Common myeloid progenitor, CD34-positive (primary cell): ENCODE data around the gene SLCO4A1.

Experiments used
- CTCF ChIA-PET: fragments of 350-600 bp; sonication (Branson Sonifier 250); formaldehyde crosslinking; loops from one replicate; lab custom pipeline; 2021; ENCODE audit warnings: antibody characterized with exemption; lab: Charles Lee
- POLR2A ChIA-PET: fragments of 350-600 bp; sonication (Branson Sonifier 250); formaldehyde crosslinking; loops from one replicate; lab custom pipeline; 2021; ENCODE audit warnings: antibody characterized with exemption; lab: Charles Lee
- DNase-seq, 3 donors: peaks; one replicate each; pipeline versions ENCODE4 v3.0.0 to v3.0.0-alpha.2; 2013
- H3K27ac ChIP-seq, 2 experiments: 1 replicate in 1 of 2; 2 replicates in 1 of 2; pipeline ENCODE4 v1.7.0; 2013; ENCODE audit warnings: inconsistent platforms in 2 of 2, low read length in 2 of 2, mild to moderate bottlenecking in 2 of 2, low read depth in 1 of 2, moderate library complexity in 1 of 2; ENCODE audit not compliant: severe bottlenecking in 2 of 2, insufficient read depth in 1 of 2, poor library complexity in 1 of 2
- H3K27me3 ChIP-seq, 5 experiments: replicated peaks in 2 of 5; 1 replicate in 3 of 5; 2 replicates in 2 of 5; pipeline versions ENCODE4 v1.6.1 to v1.7.0; 2013; ENCODE audit warnings: low read length in 4 of 5, mild to moderate bottlenecking in 2 of 5, moderate library complexity in 2 of 5, inconsistent platforms in 1 of 5; ENCODE audit not compliant: insufficient read depth in 5 of 5, control insufficient read depth in 4 of 5
- H3K36me3 ChIP-seq, 4 experiments: 1 replicate in 2 of 4; 2 replicates in 2 of 4; pipeline versions ENCODE4 v1.6.1 to v1.7.0; 2013; ENCODE audit warnings: low read length in 3 of 4, control low read depth in 1 of 4, mild to moderate bottlenecking in 1 of 4; ENCODE audit not compliant: control insufficient read depth in 4 of 4, insufficient read depth in 4 of 4
- H3K4me1 ChIP-seq, 4 experiments: 1 replicate in 3 of 4; 2 replicates in 1 of 4; pipeline versions ENCODE4 v1.6.1 to v1.7.1; 2013; ENCODE audit warnings: low read length in 3 of 4, mild to moderate bottlenecking in 3 of 4, control low read depth in 1 of 4, inconsistent platforms in 1 of 4, moderate library complexity in 1 of 4; ENCODE audit not compliant: control insufficient read depth in 4 of 4, insufficient read depth in 4 of 4; ENCODE audit errors: control extremely low read depth in 1 of 4
- H3K4me3 ChIP-seq, 7 experiments: 1 replicate in 4 of 7; 2 replicates in 3 of 7; pipeline versions ENCODE4 v1.5.1 to v1.7.0; 2013; ENCODE audit warnings: mild to moderate bottlenecking in 7 of 7, low read length in 6 of 7, moderate library complexity in 6 of 7, inconsistent platforms in 2 of 7, low read depth in 2 of 7, control low read depth in 1 of 7; ENCODE audit not compliant: insufficient read depth in 4 of 7, control insufficient read depth in 1 of 7; ENCODE audit errors: extremely low read depth in 1 of 7
- H3K9me3 ChIP-seq, 5 experiments: 1 replicate in 4 of 5; 2 replicates in 1 of 5; pipeline versions ENCODE4 v1.6.1 to v1.7.1; 2013; ENCODE audit warnings: low read length in 4 of 5, mild to moderate bottlenecking in 2 of 5, inconsistent platforms in 1 of 5, low read depth in 1 of 5, moderate library complexity in 1 of 5; ENCODE audit not compliant: control insufficient read depth in 4 of 5, insufficient read depth in 2 of 5; ENCODE audit errors: control extremely low read depth in 1 of 5
- WGBS: methylation state at CpG from one replicate; pipeline ENCODE4 v1.1.5; 2013; ENCODE audit not compliant: insufficient coverage; 5-methylcytosine and 5-hydroxymethylcytosine counted together

The SLCO4A1 gene

DNA sequence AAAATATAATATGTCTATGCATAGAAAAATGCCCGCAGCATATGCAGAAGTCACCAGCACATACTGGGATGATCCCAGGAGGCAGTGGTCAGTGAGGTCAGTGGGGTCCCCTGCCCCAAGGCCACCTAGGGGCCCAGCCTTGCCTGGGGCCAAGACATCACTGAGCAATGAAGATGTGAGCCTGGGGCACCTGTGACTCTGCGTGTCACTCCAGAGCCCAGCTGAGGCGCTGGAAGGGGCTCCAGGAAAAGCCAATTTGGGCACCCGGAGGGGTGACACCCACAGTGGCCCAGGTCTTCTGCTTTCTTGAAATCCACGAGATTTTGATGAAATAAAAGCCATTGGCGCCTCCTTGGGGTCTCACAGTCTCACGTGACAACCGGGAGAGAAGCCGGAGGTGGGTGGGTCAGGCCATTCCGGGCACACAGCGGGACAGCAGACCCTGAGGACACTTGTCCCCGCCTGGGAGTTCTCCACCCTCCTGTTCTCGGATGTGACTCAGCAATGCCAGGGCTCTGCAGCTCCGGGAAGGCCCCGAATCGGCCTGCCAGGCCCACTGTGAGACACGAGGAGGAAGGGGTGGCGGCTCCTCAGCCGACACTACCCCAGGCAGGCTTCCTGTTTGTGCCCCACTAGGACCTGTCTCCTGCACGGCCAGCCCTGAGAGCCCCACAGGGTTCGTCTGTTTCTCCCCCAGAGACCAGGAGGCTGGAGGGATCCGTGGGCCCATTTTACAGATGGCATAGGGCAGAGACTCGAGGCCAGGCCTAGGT, 24.4 kb upstream of the SLCO4A1 start:
- no peaks in the 10 kb centered on the region for H3K9me3 ChIP-seq
- ChIA-PET POLR2A (interaction anchor here (1.0 to 3.9 kb wide), 9 partner anchors 12 to 118 kb away, joined by 3 to 31 read pairs (median 6); partner anchors contain the start of gene SLCO4A1), CTCF (interaction anchor here (0.9 to 3.9 kb wide), 32 partner anchors 8 to 317 kb away, joined by 3 to 47 read pairs (median 7); partner anchors contain the start of gene SLCO4A1)
- peak; percentile 78 to 96 (median 94) for DNase-seq
- H3K27ac ChIP-seq = peak overlapping the region; percentile 64 to 82
- peak overlapping the region in 3 of 7 experiments; percentile 12 to 40 (median 40) for H3K4me3 ChIP-seq
- H3K36me3 ChIP-seq = no peaks in the 10 kb centered on the region
- no peaks in the 10 kb centered on the region for H3K27me3 ChIP-seq
- H3K4me1 ChIP-seq = peaks cover 0 to 66% (median 54%) of the 10 kb centered on the region in 4 experiments
- WGBS = 2% methylated on average over 20 of the region's 23 CpGs

DNA sequence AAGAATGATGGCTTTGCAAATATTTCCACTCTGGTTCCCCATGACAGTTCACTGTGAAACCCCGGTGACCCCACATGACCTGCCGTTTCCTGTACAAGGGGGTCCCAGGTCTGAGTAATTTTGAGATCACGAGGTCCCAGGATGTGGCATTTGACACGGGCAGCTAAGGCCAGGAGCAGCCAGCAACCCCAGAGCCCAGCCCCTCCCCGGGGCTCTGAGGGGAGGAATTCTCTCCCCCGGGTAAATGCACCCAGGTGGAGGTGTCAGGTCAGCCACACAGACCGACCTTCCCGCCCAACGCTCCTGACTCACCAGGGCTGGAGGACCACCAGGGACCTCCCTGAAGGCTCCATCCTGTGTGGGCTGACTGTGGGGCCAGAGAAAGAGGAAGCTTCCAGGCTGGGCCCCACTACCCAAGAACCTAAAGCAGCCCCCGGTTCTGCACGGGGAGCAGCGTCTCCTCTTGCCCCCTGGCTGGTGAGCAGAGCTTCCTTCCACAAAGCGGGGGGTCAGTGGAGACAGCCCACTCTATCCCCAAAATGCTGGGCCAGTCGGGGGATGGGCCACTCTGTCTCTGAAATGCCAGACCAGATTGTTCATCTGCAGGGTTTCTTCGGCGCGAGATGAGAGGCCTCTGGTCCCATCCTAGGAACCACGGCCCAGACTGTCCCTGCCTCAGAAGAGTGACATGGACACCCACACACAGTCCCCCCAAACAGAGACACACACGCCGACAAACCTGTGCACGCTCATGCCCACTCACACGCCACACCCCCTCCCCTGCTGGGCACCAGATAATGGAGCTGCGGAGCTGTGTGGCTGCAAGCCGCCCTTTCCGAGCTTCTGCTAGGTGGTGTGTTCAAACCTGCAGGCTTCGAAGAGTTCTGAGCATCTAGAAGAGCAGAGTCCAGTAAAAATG, 23.4 kb upstream of the SLCO4A1 start:
- ChIA-PET POLR2A (interaction anchor here (0.9 to 3.9 kb wide), 7 partner anchors 13 to 96 kb away, joined by 3 to 31 read pairs (median 12); partner anchors contain the start of gene SLCO4A1), CTCF (interaction anchor here (1.1 to 3.9 kb wide), 13 partner anchors 10 to 173 kb away, joined by 3 to 47 read pairs (median 8); partner anchors contain the start of gene SLCO4A1)
- Histone ChIP-seq H3K9me3 (no peaks in the 10 kb centered on the region), H3K36me3 (no peaks in the 10 kb centered on the region), H3K27me3 (no peaks in the 10 kb centered on the region), H3K27ac (peak overlapping the region; percentile 64 to 82), H3K4me1 (peaks cover 0 to 75% (median 64%) of the 10 kb centered on the region in 4 experiments), H3K4me3 (peak overlapping the region in 3 of 7 experiments; percentile 24 to 40 (median 32))
- WGBS = 35% methylated on average over 22 of the region's 26 CpGs
- DNase-seq = peak; percentile 47 to 89 (median 85)

DNA sequence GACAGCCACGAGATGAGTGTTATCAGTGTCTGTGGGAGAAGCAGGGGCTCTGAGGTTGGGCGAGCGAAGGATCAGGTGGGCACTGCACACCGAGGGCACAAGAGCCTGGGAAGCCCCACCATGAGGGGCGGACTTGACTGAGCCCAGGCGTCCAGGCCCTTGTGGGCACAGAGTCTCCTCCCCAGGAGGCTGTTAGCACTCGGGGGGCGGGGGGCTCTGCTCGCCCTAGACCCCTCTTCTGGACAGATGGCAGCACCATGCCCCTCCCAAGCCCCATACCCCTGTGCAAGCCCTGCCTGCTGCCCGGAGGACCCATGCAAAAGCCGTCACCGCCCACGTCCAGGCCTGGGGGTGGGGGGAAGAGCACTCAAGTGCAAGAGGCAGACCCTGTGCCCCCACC, 21.7 kb upstream of the SLCO4A1 start:
- peaks cover 0 to 92% (median 82%) of the 10 kb centered on the region in 4 experiments for H3K4me1 ChIP-seq
- H3K9me3 ChIP-seq = no peaks in the 10 kb centered on the region
- CTCF ChIA-PET = no interaction called here
- no peak overlapping the region for H3K4me3 ChIP-seq
- H3K27me3 ChIP-seq = no peaks in the 10 kb centered on the region
- 80% methylated on average over 7 of the region's 13 CpGs for WGBS
- no peak for DNase-seq
- H3K36me3 ChIP-seq = no peaks in the 10 kb centered on the region
- POLR2A ChIA-PET = no interaction called here
- no peak overlapping the region for H3K27ac ChIP-seq

DNA sequence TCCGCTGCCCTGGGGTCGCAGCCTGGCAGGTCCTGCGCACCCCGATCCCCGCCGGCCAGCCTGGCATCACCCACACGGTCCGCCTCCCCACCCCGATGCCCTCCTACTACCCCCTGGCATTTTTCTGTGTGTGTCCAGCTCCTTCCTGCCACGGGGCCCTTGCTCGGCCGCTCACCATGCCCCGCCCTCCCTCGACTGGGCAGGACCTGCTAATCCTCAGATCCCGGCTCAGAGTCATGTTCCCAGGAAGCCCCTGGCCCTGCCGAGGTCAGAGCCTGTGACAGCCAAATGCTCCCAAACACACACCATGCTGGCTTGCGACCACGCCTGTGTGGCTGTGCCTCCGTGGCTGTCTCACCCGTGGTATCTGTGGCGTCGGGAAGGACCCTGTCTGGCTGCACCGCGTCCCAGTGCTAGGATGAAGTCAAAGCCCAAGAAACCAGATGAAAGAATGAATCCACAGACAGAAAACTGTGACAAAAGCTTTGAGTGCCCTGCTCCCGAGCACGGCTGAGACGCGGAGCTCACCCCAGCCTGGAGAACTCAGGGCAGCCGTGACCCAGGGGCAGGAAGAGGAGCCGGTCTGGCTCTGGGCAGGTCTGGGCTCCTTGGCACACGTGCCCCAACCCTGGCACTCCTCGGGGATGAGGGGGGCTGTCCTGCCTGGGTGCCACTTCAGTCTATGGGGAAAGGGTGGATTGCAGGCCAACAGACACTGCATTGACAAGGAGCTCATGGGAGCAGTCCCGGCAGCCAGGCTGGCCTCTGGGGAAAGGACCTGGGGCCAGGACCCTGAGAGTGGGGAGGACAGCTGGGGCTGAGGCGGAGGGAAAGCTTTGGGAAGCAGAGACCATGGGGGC, 20.8 kb upstream of the SLCO4A1 start:
- Histone ChIP-seq H3K36me3 (no peaks in the 10 kb centered on the region), H3K4me3 (no peak overlapping the region), H3K27me3 (no peaks in the 10 kb centered on the region), H3K4me1 (peaks cover 0 to 89% (median 88%) of the 10 kb centered on the region in 4 experiments), H3K27ac (no peak overlapping the region), H3K9me3 (no peaks in the 10 kb centered on the region)
- WGBS = 92% methylated on average over 33 of the region's 34 CpGs
- ChIA-PET CTCF (interaction anchor here (0.9 to 1.1 kb wide), 2 partner anchors 9 to 121 kb away, joined by 5 read pairs; no protein-coding TSS in a partner anchor), POLR2A (interaction anchor here (1.1 kb wide), 1 partner anchor 30 kb away, joined by 3 read pairs; no protein-coding TSS in a partner anchor)
- no peak for DNase-seq

DNA sequence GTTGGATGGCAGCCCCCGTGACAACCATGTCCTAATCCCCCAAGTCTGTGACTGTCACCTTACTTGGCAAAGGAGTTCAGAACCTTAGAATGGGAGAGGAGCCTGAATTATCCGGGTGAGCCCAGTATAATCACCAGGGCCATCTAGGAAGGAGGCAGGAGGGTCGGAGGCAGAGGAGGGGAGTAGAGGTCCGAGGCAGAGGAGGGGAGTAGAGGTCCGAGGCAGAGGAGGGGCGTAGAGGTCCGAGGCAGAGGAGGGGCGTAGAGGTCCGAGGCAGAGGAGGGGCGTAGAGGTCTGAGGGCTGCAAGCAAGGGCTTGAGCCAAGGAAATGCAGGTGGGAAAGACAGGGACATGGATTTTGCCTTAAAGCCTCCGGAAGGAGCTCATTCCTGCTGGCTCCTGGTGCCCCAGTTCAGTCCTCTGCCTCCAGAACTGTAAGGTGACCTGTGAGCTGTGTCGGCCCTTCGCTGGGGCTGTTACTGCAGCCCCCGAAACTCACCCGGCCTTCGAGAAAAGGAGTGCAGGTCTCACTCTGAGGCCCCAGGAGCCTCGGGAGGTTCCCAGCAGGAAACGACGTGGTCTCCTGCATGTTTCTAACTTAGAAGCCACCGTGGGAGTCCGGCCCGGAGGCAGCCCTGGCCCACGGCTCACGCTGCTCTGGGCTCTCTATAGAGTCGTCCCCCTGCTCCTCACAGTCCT, 20.0 kb upstream of the SLCO4A1 start:
- no peak for DNase-seq
- no peaks in the 10 kb centered on the region for H3K36me3 ChIP-seq
- peak overlapping the region in 1 of 2 experiments; percentile 86 for H3K27ac ChIP-seq
- peak overlapping the region in 1 of 7 experiments; percentile 26 for H3K4me3 ChIP-seq
- H3K4me1 ChIP-seq = peaks cover 0 to 82% (median 81%) of the 10 kb centered on the region in 4 experiments
- ChIA-PET POLR2A (interaction anchor here (1.1 to 2.7 kb wide), 2 partner anchors 19 to 29 kb away, joined by 3 to 19 read pairs; partner anchors contain the start of gene SLCO4A1), CTCF (interaction anchor here (0.9 to 4.8 kb wide), 4 partner anchors 8 to 122 kb away, joined by 5 to 26 read pairs (median 11); no protein-coding TSS in a partner anchor)
- H3K27me3 ChIP-seq = no peaks in the 10 kb centered on the region
- WGBS = 73% methylated on average over 25 of the region's 25 CpGs
- no peaks in the 10 kb centered on the region for H3K9me3 ChIP-seq
